Esophagus (tissue), 2 donors: Measurements from ENCODE around the gene ZNF165. TPM values are rescaled to one million over a fixed set of nuclear protein-coding genes. Genes with fewer than 3 reads are reported as not detected.
"Not testable (repeated sequence)": the region's sequence is repeated elsewhere in the genome, so short reads cannot be mapped to it uniquely, and the experiment has no call there.

Source experiments
- H3K27ac ChIP-seq, 2 donors: one replicate each; pipeline ENCODE4 v1.5.1; 2013; ENCODE audit warnings: low read depth in 2 of 2, mild to moderate bottlenecking in 2 of 2, inconsistent platforms in 1 of 2, low read length in 1 of 2, moderate library complexity in 1 of 2
- H3K27me3 ChIP-seq, 2 donors: one replicate each; pipeline ENCODE4 v1.6.1; 2013; ENCODE audit warnings: low read length in 2 of 2, control low read depth in 1 of 2, mild to moderate bottlenecking in 1 of 2; ENCODE audit not compliant: insufficient read depth in 2 of 2, control insufficient read depth in 1 of 2
- H3K36me3 ChIP-seq, 2 donors: one replicate each; pipeline ENCODE4 v1.6.1; 2013; ENCODE audit warnings: low read length in 1 of 2; ENCODE audit not compliant: control insufficient read depth in 2 of 2, insufficient read depth in 2 of 2
- H3K4me1 ChIP-seq, 2 donors: one replicate each; pipeline ENCODE4 v1.6.1; 2013; ENCODE audit warnings: low read length in 1 of 2; ENCODE audit not compliant: control insufficient read depth in 2 of 2, insufficient read depth in 2 of 2
- H3K4me3 ChIP-seq, 2 donors: one replicate each; pipeline ENCODE4 v1.5.1; 2013; ENCODE audit warnings: low read length in 2 of 2, mild to moderate bottlenecking in 2 of 2, low read depth in 1 of 2, moderate library complexity in 1 of 2
- H3K9me3 ChIP-seq, 2 donors: one replicate each; pipeline ENCODE4 v1.6.1; 2013; ENCODE audit warnings: mild to moderate bottlenecking in 2 of 2, low read depth in 1 of 2, low read length in 1 of 2, moderate library complexity in 1 of 2; ENCODE audit not compliant: control insufficient read depth in 2 of 2, insufficient read depth in 1 of 2
- WGBS, 2 donors: extraction: QIAGEN DNeasy Blood & Tissue Kit; methylation state at CpG; one replicate each; pipeline ENCODE4 v1.1.7; 2013; 5-methylcytosine and 5-hydroxymethylcytosine counted together
- polyA plus RNA-seq, 2 donors: library from polyadenylated mRNA; stranded (reverse); fragments of 200-250 nt; gene quantifications; one replicate each; pipeline ENCODE4 v1.2.3, GENCODE V29; 2013
- donor health status: healthy with polysubstance abuse.
- donor health status: Bipolar disorder and iron deficiency.

Gene ZNF165
- polyA plus RNA-seq, 2 donors = 1.8 to 3.0 TPM

DNA sequence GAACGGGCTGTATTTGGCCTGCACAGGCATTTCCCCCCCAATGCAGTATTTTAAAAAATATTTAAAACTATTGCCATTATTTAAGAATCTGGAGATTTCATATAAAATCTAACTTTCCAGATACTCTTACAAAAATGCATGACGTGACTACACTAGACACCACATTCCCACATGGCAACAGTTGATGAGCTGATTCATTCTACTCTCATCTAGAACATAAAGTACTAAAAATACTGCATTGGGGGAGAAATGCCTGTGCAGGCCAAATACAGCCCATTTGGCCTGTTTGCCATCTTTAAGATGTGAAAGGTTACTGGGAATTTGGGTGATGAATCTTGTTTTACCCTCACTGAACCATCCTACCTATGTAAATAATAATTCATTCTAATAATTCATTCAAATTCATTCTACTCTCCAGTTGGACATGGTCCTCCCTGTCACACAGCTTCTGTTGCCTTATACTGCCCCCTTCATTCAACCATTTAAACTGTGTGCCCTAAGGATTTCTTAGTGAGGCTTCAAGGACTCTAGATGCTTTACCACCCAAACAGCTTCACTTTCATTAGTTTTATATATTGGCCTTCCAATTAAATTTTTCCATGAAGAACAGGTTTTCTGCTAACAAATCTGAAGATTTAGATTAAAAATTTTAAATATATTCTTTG lies 37.1 kb downstream of the ZNF165 start:
- H3K4me3 ChIP-seq = no peak overlapping the region
- no peaks in the 10 kb centered on the region for H3K4me1 ChIP-seq
- 90 to 94% methylated on average over 2 of the region's 2 CpGs for WGBS, 2 donors
- H3K27me3 ChIP-seq = no peaks in the 10 kb centered on the region
- H3K9me3 ChIP-seq = no peaks in the 10 kb centered on the region
- no peaks in the 10 kb centered on the region for H3K36me3 ChIP-seq
- no peak overlapping the region for H3K27ac ChIP-seq

DNA sequence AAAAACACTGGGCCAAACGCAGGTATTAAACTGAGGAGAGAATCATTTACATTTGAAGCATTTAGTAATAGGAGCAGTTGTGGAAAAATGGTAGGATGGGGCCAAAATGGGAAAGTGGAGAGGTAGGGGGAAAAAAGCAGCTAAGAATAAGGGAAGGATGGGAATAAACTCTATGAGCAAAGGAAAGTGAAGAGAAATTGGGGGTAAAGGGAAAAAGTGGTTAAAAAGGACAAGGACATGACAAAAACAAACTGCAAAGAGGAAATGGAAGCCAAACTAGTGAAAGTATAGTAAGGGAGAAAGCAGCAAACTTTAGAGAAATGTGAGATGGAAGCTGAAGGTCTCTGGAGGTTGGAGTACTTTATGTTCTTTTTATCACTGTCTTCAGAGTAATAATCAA lies 37.8 kb downstream of the ZNF165 start:
- WGBS, 2 donors = 67 to 76% methylated on average over 1 of the region's 1 CpG
- H3K4me1 ChIP-seq = no peaks in the 10 kb centered on the region
- no peak overlapping the region for H3K4me3 ChIP-seq
- no peaks in the 10 kb centered on the region for H3K36me3 ChIP-seq
- H3K27me3 ChIP-seq = no peaks in the 10 kb centered on the region
- H3K27ac ChIP-seq = no peak overlapping the region
- H3K9me3 ChIP-seq = no peaks in the 10 kb centered on the region

DNA sequence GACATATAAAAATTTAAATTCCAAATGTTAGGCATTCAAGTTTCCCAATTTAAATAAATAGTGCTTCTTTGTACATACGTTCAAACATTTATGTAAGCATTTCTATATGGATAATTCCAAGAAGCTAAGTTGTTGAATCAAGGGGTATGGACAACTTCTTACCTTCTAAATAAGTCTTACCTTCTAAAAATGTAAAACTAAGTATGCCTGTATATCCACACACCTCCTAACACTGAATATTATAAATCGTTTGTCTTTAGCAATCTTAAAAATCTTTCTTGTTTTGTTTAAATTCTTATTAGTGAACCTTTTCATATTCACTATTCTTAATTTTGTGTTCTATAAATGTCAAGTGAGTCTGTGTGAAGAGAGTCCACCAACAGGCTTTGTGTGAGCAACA lies 41.5 kb downstream of the ZNF165 start:
- Histone ChIP-seq H3K9me3 (no peaks in the 10 kb centered on the region), H3K27ac (no peak overlapping the region), H3K36me3 (peaks cover 0 to 3% of the 10 kb centered on the region in 2 donors), H3K4me1 (peaks cover 0 to 2% of the 10 kb centered on the region in 2 donors), H3K4me3 (no peak overlapping the region), H3K27me3 (no peaks in the 10 kb centered on the region)
- whole genome bisulfite sequencing, 2 donors = 91 to 94% methylated on average over 2 of the region's 2 CpGs

DNA sequence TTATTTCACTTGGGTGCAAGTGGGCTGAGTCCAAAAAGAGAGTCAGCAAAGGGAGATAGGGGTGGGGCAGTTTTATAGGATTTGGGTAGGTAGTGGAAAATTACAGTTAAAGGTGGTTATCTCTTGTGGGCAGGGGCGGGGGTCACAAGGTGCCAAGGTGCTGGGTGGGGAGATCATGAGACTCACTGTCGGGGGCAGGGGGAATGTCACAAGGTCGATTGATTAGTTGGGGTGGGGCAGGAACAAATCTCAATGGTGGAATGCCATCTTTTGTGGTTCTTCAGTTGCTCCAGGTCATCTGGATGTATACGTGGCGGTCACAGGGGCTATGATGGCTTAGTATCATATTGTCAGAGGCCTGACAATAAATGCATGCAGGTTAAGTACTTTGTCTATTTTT lies 41.9 kb downstream of the ZNF165 start:
- not testable (repeated sequence) for H3K4me3 ChIP-seq, H3K36me3 ChIP-seq
- 86 to 92% methylated on average over 5 of the region's 5 CpGs for WGBS, 2 donors

DNA sequence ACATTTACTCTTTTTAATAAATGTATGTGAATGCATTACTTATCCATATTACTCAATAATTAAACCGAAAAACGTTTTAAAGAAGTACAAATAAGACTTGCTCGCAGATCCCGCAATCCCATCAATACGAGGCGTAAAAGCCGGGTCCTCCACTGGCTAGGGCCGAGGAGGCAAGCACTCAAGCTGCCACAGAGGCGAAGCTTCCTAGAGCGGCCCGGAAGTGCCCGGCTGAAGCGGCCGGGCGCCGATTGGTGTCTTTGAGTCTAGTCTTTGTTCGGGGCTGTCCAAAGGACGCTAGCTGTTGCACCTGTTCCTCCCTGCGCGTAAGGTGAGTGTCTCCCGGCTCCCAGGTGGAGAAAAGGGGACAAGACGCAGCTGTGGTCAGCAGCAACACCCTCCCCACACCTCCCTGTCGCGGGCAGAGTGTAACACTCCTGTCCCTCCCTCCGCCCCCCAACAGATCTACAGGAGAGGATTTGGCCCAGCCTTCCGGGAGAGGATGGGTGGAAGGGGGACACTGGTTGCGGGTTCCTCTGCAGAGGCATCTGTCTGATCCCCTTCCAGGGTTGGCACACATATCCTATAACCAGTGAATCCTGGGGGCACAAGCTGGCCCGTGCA lies 44.1 kb downstream of the ZNF165 start, which contains the start of gene ZSCAN16:
TSS of gene ZSCAN16 (plus strand) at position 260 of the 621 bp plus-strand sequence. CDS start 835 bp downstream, outside the sequence.
- 0 to 1% methylated on average over 24 to 28 of the region's 28 CpGs for WGBS, 2 donors

More for the DNA sequence above, 41.9 kb downstream of the ZNF165 start:
- H3K4me1 ChIP-seq, H3K27me3 ChIP-seq, H3K27ac ChIP-seq, H3K9me3 ChIP-seq: not testable (repeated sequence)

DNA sequence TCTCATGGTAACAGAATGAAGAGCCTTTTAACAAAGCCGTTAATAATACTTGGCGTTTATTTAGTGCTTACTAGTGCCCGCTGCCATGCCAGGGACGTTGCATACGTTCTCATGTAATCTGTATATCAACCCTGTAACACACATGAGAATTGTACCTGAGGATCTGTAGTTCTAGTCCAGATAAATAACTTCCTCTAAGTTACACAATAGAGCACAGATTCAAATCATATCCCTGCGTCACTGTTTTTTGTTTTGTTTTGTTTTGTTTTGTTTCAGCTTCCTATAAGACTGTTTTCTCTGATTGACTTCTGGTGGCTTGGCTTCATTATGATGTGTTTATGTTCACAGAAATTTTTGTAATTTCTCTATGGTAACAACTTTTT lies 44.6 kb downstream of the ZNF165 start:
- Histone ChIP-seq H3K4me3 (peak overlapping the region; percentile 68 to 78), H3K27ac (peak overlapping the region in 1 of 2 donors; percentile 60), H3K9me3 (no peaks in the 10 kb centered on the region), H3K36me3 (peaks cover 2 to 3% of the 10 kb centered on the region in 2 donors), H3K27me3 (no peaks in the 10 kb centered on the region), H3K4me1 (peaks cover 0 to 2% of the 10 kb centered on the region in 2 donors)
- 7 to 8% methylated on average over 6 of the region's 6 CpGs for WGBS, 2 donors

More for the DNA sequence above, 44.1 kb downstream of the ZNF165 start, which contains the start of gene ZSCAN16:
- H3K9me3 ChIP-seq = no peaks in the 10 kb centered on the region
- peaks cover 2 to 3% of the 10 kb centered on the region in 2 donors for H3K36me3 ChIP-seq
- H3K4me1 ChIP-seq = peaks cover 0 to 2% of the 10 kb centered on the region in 2 donors
- H3K27me3 ChIP-seq = no peaks in the 10 kb centered on the region
- peak within 1 kb of the TSS; percentile 60 to 69 for H3K27ac ChIP-seq
- peak within 1 kb of the TSS; percentile 68 to 78 for H3K4me3 ChIP-seq

DNA sequence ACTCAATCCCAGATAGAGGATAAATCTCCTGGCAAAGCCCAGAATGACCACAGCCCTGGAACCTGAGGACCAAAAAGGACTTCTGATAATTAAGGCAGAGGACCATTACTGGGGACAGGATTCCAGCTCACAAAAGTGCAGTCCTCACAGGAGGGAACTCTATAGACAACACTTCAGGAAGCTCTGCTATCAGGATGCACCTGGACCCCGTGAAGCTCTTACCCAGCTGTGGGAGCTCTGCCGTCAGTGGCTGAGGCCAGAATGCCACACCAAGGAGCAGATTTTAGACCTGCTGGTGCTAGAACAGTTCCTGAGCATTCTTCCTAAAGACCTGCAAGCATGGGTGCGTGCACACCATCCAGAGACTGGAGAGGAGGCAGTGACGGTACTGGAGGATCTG lies 45.0 kb downstream of the ZNF165 start:
- Histone ChIP-seq H3K27me3 (no peaks in the 10 kb centered on the region), H3K9me3 (no peaks in the 10 kb centered on the region), H3K4me1 (peaks cover 0 to 2% of the 10 kb centered on the region in 2 donors), H3K36me3 (peaks cover 2 to 3% of the 10 kb centered on the region in 2 donors), H3K27ac (no peak overlapping the region), H3K4me3 (peak overlapping the region in 1 of 2 donors; percentile 68)
- 72 to 76% methylated on average over 4 of the region's 4 CpGs for WGBS, 2 donors

DNA sequence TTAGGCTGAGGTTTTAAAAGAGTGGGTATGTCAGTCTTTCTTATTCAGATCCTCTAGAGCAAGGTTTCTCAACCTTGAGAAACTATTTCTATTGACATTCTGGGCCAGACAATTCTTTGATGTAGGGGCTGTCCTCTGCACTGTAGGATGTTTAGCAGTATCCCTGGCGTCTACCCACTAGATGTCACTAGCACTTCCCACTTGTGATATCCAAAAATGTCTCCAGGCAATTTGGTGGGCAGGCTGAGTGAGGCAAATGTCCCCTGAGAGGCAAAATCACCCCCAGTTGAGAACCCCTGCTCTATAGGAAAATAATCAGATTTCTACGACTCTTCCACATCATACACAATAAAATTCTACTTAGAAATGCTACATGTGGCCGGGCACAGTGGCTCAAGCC lies 53.6 kb downstream of the ZNF165 start:
- Histone ChIP-seq H3K27me3 (no peaks in the 10 kb centered on the region), H3K27ac (no peak overlapping the region), H3K36me3 (no peaks in the 10 kb centered on the region), H3K9me3 (no peaks in the 10 kb centered on the region), H3K4me3 (no peak overlapping the region), H3K4me1 (no peaks in the 10 kb centered on the region)
- 56 to 58% methylated on average over 3 of the region's 3 CpGs for WGBS, 2 donors

DNA sequence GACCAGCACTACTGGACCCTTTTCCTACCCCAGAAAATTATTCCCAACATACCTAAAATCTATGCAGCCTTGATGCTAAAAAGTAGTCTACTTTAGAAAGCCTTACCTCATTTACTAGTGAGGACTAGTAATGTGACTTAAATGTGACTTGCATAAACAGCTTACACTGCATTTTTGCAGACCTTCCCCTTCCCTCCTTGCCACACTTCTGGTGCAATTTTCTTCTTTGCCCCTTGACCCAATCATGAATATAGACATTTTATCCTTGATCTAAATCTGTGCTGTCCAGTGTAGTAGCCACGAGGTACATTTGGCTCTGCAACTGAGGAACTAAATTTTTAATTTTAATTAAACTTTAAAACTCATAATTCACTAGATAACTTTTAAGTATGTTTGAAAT lies 54.3 kb downstream of the ZNF165 start:
- H3K36me3 ChIP-seq = no peaks in the 10 kb centered on the region
- no peaks in the 10 kb centered on the region for H3K27me3 ChIP-seq
- no peaks in the 10 kb centered on the region for H3K9me3 ChIP-seq
- H3K4me1 ChIP-seq = no peaks in the 10 kb centered on the region
- no peak overlapping the region for H3K4me3 ChIP-seq
- 67 to 74% methylated on average over 1 of the region's 1 CpG for WGBS, 2 donors
- no peak overlapping the region for H3K27ac ChIP-seq

DNA sequence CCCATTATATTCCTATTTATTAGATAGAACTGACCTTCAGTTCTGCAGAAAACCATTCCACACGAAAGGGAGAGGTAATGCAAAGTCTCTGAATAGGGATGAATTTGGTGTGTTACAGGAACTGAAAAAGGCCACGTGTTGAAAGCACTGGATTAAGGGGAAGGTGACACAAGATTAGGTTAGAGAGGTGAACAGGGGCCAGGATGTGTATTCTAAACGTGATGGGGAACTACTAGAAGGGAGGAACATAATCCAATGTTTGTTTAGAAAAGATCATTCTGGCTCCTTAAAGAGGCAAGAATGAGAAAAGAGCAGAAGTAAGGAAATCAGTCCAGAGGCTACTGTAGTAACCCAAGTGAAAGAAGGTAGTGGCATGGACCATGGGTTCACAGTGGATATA lies 55.0 kb downstream of the ZNF165 start:
- no peaks in the 10 kb centered on the region for H3K9me3 ChIP-seq
- H3K27me3 ChIP-seq = no peaks in the 10 kb centered on the region
- H3K4me1 ChIP-seq = no peaks in the 10 kb centered on the region
- no peak overlapping the region for H3K27ac ChIP-seq
- no peak overlapping the region for H3K4me3 ChIP-seq
- no peaks in the 10 kb centered on the region for H3K36me3 ChIP-seq
- 16 to 23% methylated on average over 3 of the region's 3 CpGs for WGBS, 2 donors
